Loucy (cell line): ENCODE measurements around the gene IFNK.

Experiments
- EZH2phosphoT487 ChIP-seq: fragments of 200-600 bp; IDR thresholded peaks from 2 replicates; pipeline ENCODE4 v1.6.1; 2018; ENCODE audit warnings: antibody characterized with exemption, mild to moderate bottlenecking, moderate library complexity, borderline replicate concordance
- TF ChIP-seq, protein P1 (sequence below): fragments of 200-600 bp; sonication (generic); conservative IDR thresholded peaks from 2 replicates; pipeline ENCODE4 v1.5.1; 2014; ENCODE audit warnings: mild to moderate bottlenecking, antibody characterized with exemption, low read length

GRCh38 chr9:27482709-27483108 lies 41.4 kb upstream of the IFNK start:
- no peak for TF ChIP-seq EZH2phosphoT487
- TF ChIP-seq, protein P1, sequence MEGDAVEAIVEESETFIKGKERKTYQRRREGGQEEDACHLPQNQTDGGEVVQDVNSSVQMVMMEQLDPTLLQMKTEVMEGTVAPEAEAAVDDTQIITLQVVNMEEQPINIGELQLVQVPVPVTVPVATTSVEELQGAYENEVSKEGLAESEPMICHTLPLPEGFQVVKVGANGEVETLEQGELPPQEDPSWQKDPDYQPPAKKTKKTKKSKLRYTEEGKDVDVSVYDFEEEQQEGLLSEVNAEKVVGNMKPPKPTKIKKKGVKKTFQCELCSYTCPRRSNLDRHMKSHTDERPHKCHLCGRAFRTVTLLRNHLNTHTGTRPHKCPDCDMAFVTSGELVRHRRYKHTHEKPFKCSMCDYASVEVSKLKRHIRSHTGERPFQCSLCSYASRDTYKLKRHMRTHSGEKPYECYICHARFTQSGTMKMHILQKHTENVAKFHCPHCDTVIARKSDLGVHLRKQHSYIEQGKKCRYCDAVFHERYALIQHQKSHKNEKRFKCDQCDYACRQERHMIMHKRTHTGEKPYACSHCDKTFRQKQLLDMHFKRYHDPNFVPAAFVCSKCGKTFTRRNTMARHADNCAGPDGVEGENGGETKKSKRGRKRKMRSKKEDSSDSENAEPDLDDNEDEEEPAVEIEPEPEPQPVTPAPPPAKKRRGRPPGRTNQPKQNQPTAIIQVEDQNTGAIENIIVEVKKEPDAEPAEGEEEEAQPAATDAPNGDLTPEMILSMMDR, result no peak
